Measurements from ENCODE around the gene TOGARAM2. TPM values are rescaled to one million over a fixed set of nuclear protein-coding genes. Genes with fewer than 3 reads are reported as not detected.
A peak's percentile ranks its signal among the peaks of the same experiment; 100 is the strongest.

Gene TOGARAM2
- total and polyA plus RNA-seq, 2 of the 8 experiments (the other 6 are each of a cell fraction or from before 2014, with no cell fraction given): 0.42 to 1.4 TPM

GRCh38 chr2:29009270-29009669 lies 28.2 kb downstream of the TOGARAM2 start:
- Histone ChIP-seq H3K79me1 (ENCODE audit: low read depth, low read length) (no peaks in the 10 kb centered on the region; the same call in 1 of the 2 replicates), H2BK15ac (ENCODE audit: low read length) (peak overlapping the region; percentile 72; the same call in 1 of the 2 replicates), H3K27me3 (replicated peaks in 1 of 4; ENCODE audit: control insufficient read depth in 3 of 4, extremely low read depth in 1 of 4, insufficient read depth in 3 of 4, low read length in 3 of 4) (no peaks in the 10 kb centered on the region; a peak in 1 of 7 replicates), H4K20me1 (replicated peaks in 1 of 2; ENCODE audit: control insufficient read depth in 1 of 2, insufficient read depth in 2 of 2, low read length in 2 of 2) (peaks cover 0 to 13% of the 10 kb centered on the region in 2 experiments), H3K23ac (ENCODE audit: insufficient read length) (no peak overlapping the region), H3K79me2 (ENCODE audit: control insufficient read depth in 1 of 2, insufficient read depth in 2 of 2, low read length in 2 of 2) (no peaks in the 10 kb centered on the region), H3K14ac (ENCODE audit: insufficient read length) (no peak overlapping the region), H2AK5ac (ENCODE audit: low read depth, low read length) (0 out of 2 replicates have a peak overlapping the region, but pooled peaks have one; percentile 40), H3K4ac (replicated peaks; ENCODE audit: insufficient read length, low read depth, low read length) (no peak overlapping the region), H2BK5ac (ENCODE audit: low read depth, low read length) (0 out of 2 replicates have a peak overlapping the region, but pooled peaks have one; percentile 71), H4K5ac (ENCODE audit: insufficient read length, low read depth, low read length) (no peak overlapping the region), H4K91ac (replicated peaks; ENCODE audit: insufficient read length, low read length) (no peak overlapping the region), H3K9ac (replicated peaks in 1 of 4; ENCODE audit: extremely low read depth in 1 of 4, low read depth in 3 of 4, low read length in 3 of 4) (no peak overlapping the region), H2AFZ (ENCODE audit: low read length) (no peak overlapping the region; the same call in 1 of the 2 replicates), H3K36me3 (ENCODE audit: control insufficient read depth in 2 of 4, insufficient read depth in 4 of 4, low read length in 3 of 4) (no peaks in the 10 kb centered on the region; a peak in 1 of 8 replicates), H2BK20ac (ENCODE audit: low read length) (no peak overlapping the region), H3K23me2 (ENCODE audit: low read depth, low read length) (peaks cover 13% of the 10 kb centered on the region), H4K8ac (ENCODE audit: extremely low read depth, insufficient read depth, low read length) (no peak overlapping the region), H2BK12ac (ENCODE audit: low read depth, low read length) (0 out of 2 replicates have a peak overlapping the region, but pooled peaks have one; percentile 17), H3K9me3 (ENCODE audit: insufficient read depth in 2 of 2, low read depth in 1 of 2, low read length in 1 of 2) (peaks cover 0 to 12% of the 10 kb centered on the region in 2 experiments; a peak in 1 of 4 replicates), H3K4me2 (ENCODE audit: insufficient read depth in 1 of 2, low read depth in 2 of 2, low read length in 2 of 2) (no peak overlapping the region), H3K56ac (replicated peaks; ENCODE audit: insufficient read length, low read depth, low read length) (no peak overlapping the region), H3K4me3 (ENCODE audit: extremely low read depth in 1 of 4, insufficient read depth in 2 of 4, low read depth in 3 of 4, low read length in 4 of 4) (no peak overlapping the region), H3K27ac (ENCODE audit: low read depth, low read length) (no peak overlapping the region), H3K4me1 (replicated peaks in 1 of 4; ENCODE audit: control insufficient read depth in 3 of 4, insufficient read depth in 4 of 4, low read length in 3 of 4) (peaks cover 0 to 18% (median 8%) of the 10 kb centered on the region in 4 experiments; a peak in 5 of 7 replicates), H2BK120ac (replicated peaks; ENCODE audit: low read depth, low read length) (no peak overlapping the region), H3K18ac (ENCODE audit: extremely low read depth, low read length) (no peak overlapping the region)
- DNase-seq (ENCODE audit: low read depth in 1 of 2, low spot score in 2 of 2) (no peak), FAIRE-seq (no peak)
- WGBS, 2 experiments (ENCODE audit: extremely low coverage in 1 of 2, insufficient coverage in 1 of 2, insufficient read length in 1 of 2, insufficient replicate concordance in 2 of 2, low coverage in 1 of 2, low lambda C conversion rate in 2 of 2, missing lambda C conversion rate in 1 of 2): 98% methylated on average over 5 of the region's 9 CpGs; no CpG with 5 or more reads in 1 of the 2 experiments
- POLR2A ChIA-PET (ENCODE audit: partially characterized antibody): no interaction called here
- CTCF ChIA-PET (ENCODE audit: partially characterized antibody): no interaction called here
- TF ChIP-seq SIRT6 (IDR thresholded peaks at IDR 0.05; ENCODE audit: low read length) (no peak), SP2 (IDR thresholded peaks at IDR 0.05; ENCODE audit: low read length) (no peak), EP300 (IDR thresholded peaks at IDR 0.05; ENCODE audit: borderline replicate concordance in 1 of 2, low read depth in 2 of 2, low read length in 2 of 2) (no peak), RNF2 (IDR thresholded peaks at IDR 0.05; ENCODE audit: borderline replicate concordance, low read depth, low read length, missing control alignments, poor library complexity, severe bottlenecking) (no peak), SIX5 (IDR thresholded peaks at IDR 0.05; ENCODE audit: low read depth, low read length) (no peak), TEAD4 (IDR thresholded peaks at IDR 0.05; ENCODE audit: low read depth, low read length) (no peak), SIN3A (conservative IDR thresholded peaks at IDR 0.05 in 1 of 2, IDR thresholded peaks at IDR 0.05 in 1 of 2; ENCODE audit: low read depth in 1 of 2, low read length in 2 of 2) (no peak), KDM1A (IDR thresholded peaks at IDR 0.05; ENCODE audit: borderline replicate concordance, low read length) (no peak), SUZ12 (IDR thresholded peaks at IDR 0.05; ENCODE audit: low read length) (no peak), EZH2 (IDR thresholded peaks at IDR 0.05; ENCODE audit: low read depth, low read length, severe bottlenecking) (no peak)
- TF ChIP-seq, protein P1, sequence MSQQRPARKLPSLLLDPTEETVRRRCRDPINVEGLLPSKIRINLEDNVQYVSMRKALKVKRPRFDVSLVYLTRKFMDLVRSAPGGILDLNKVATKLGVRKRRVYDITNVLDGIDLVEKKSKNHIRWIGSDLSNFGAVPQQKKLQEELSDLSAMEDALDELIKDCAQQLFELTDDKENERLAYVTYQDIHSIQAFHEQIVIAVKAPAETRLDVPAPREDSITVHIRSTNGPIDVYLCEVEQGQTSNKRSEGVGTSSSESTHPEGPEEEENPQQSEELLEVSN (IDR thresholded peaks at IDR 0.05): no peak

Measured in H1 (cell line).